ENCODE results near the gene SLC25A34.

SLC25A34 gene

GRCh38 chr1:15750924-15751323 is 14.9 kb downstream of the SLC25A34 start:
- no peak for TF ChIP-seq CTCF (IDR thresholded peaks at IDR 0.05; ENCODE audit: extremely low read depth, insufficient read depth, missing control alignments)
- DNase-seq (ENCODE audit: low spot score) = no peak
- in situ Hi-C loops (cut with MboI; ENCODE audit: low pct_unique_long_range_greater_than_20kb, low sequenced_read_pairs, unreplicated experiment) = no loop called here

DNA sequence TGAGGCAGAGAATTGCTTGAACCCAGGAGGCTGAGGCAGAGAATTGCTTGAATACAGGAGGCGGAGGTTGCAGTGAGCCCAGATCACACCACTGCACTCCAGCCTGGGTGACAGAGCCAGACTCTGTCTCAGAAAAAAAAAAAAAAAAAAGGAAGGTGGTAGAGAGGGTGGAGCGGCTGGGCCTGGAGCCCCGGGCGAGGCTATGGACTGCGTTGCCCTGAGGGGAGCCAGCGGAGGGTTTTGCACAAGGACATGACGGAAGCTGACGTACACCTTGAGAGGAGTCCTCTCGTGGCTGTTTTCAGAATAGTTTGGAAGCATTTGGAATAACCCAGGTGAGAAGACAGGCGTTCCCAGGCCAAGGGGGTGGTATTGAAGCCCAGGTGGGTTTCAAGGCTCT is 15.7 kb downstream of the SLC25A34 start:
- in situ Hi-C loops (cut with MboI; ENCODE audit: low pct_unique_long_range_greater_than_20kb, low sequenced_read_pairs, unreplicated experiment) = no loop called here
- DNase-seq (ENCODE audit: low spot score) = no peak
- TF ChIP-seq CTCF (IDR thresholded peaks at IDR 0.05; ENCODE audit: extremely low read depth, insufficient read depth, missing control alignments) = no peak

DNA sequence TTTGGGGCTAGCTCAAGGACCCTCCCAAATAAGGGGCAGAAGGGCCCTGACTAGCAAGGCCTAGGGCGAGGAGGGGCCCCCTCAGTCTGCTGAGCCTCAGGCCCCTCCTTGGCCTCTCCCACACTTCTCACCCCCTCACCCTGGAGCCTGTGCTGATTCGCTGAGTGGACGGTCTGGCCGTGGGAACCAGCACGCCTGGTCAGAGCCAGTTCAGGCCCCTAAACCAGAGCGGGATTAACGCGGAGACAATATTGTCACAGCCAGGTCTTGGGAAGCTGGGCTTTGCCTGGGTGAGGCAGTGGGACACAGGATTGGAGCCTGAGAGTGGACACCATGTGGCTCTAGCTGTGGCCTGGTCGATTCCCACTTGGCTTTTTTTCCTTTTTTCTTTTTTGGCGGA is 17.7 kb downstream of the SLC25A34 start:
- no peak for DNase-seq (ENCODE audit: low spot score)
- in situ Hi-C loops (cut with MboI; ENCODE audit: low pct_unique_long_range_greater_than_20kb, low sequenced_read_pairs, unreplicated experiment) = no loop called here
- no peak for TF ChIP-seq CTCF (IDR thresholded peaks at IDR 0.05; ENCODE audit: extremely low read depth, insufficient read depth, missing control alignments)

- TF ChIP-seq CTCF (IDR thresholded peaks at IDR 0.05; ENCODE audit: extremely low read depth, insufficient read depth, missing control alignments) = no peak
- DNase-seq (ENCODE audit: low spot score) = no peak
- in situ Hi-C loops (cut with MboI; ENCODE audit: low pct_unique_long_range_greater_than_20kb, low sequenced_read_pairs, unreplicated experiment) = no loop called here
Measured at GRCh38 chr1:15755021-15755645, 19.1 kb downstream of the SLC25A34 start.

- no peak for DNase-seq (ENCODE audit: low spot score)
- TF ChIP-seq CTCF (IDR thresholded peaks at IDR 0.05; ENCODE audit: extremely low read depth, insufficient read depth, missing control alignments) = no peak
- in situ Hi-C loops (cut with MboI; ENCODE audit: low pct_unique_long_range_greater_than_20kb, low sequenced_read_pairs, unreplicated experiment) = no loop called here
Measured at GRCh38 chr1:15755646-15756040, 19.6 kb downstream of the SLC25A34 start.

DNA sequence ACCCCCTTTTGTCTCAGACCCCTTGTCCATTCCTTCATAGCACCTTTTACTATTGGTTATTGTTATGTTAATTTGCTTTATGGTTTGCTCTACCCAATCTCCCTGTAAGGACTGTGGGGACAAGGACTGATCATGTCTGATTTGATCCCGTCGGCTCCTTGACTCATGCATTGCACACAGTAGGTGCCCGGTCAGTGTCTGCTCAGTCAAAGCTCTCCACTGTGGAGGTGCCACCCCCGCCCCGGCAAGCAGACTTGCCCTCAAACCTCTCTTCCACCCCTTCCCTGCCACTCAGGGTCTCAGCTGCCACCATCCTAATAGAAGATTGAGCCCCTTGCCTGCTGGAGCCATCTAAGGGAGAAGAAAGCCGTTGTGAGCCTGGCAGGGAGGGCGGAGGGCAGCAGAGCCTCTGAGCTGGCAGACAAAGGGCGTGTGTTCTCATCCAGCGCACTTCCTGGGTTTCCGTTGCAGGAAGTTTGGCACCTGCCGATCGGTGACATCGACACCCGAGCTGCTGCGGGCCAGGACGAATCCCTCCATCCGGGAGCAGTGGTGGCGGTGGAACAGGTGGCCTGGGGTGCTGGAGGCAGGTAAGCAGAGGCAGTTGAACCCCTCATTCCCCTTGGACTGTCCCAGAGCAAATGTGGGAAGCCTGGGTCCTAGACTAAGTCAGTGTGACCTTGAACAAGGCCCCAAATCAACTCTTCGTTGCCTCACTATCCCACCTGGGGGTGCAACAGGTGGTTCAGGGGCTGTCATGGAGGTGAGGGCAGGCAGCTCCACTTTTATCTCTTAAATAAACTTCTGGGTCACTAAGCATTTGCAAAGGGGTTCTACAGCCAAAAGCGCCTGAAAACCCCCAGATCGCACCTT is 20.3 kb downstream of the SLC25A34 start:
- in situ Hi-C loops (cut with MboI; ENCODE audit: low pct_unique_long_range_greater_than_20kb, low sequenced_read_pairs, unreplicated experiment) = no loop called here
- no peak for TF ChIP-seq CTCF (IDR thresholded peaks at IDR 0.05; ENCODE audit: extremely low read depth, insufficient read depth, missing control alignments)
- DNase-seq (ENCODE audit: low spot score) = no peak

Data from GM13977 (cell line).